Activated T-helper 1 cell treated with anti-CD3 and anti-CD28 coated beads, Interleukin-2, amount 50 U/mL, for 16 hours (primary cell): ENCODE data around the gene TEF.

Experiments used
- DNase-seq, 2 donors: peaks; one replicate each; pipeline ENCODE4 v3.0.0-alpha.2; 2020; ENCODE audit warnings: low read depth in 1 of 2, low spot score in 1 of 2

The TEF gene

DNA sequence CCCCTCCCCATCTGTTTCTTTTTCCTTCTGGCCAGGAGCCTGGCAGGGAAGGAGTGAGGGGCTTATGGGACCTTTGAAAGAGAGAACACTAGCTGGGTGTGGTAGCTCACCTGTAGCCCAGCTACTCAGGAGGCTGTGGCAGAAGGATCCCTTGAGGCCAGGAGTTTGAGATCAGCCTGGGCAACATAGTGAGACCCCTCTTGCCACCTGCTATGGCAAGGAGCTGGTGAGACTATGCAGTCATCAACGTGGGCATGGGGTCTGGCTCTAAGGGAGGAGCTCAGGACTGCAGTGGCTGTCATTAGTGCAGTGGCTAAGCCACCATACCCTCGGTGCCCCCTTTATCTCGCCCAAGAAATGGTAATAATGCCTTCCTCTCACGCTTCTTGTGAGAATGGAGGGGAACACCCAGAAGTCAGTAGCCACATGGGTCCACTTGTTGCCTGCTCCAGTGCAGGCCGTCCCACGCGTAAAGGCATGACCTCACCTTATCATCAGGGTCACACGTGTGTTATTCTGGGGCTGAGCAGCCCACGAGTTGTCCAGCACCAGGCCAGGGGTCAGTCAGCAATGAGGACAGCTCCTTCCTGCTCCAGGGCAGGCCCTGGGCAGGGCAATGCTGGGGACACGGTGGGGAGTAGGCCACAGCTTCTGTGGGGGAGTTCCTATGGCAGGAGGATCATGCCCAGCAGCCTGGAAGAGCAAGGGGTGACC, 27.7 kb upstream of the TEF start:
- DNase-seq, result no peak

DNA sequence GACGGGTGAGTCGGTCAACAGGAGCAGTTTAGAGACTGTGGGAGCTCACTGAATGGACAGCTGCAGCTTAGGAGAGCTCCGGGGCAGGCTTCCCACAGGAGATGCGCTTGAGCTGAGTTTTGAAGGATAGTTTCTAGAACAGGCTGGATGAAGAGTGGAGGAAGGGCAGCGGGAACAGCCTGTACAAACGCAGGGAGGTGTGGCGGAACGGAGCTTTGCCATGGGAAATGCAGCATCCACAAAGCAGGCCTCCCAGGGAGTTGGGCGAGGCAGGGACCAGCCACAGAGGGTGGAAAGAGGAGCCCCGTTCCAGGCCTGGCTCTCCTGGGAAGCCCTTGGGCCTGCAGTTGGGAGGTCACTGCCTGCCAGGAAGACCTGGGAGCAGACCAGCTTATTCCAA, 26.8 kb upstream of the TEF start:
- DNase-seq, result no peak

DNA sequence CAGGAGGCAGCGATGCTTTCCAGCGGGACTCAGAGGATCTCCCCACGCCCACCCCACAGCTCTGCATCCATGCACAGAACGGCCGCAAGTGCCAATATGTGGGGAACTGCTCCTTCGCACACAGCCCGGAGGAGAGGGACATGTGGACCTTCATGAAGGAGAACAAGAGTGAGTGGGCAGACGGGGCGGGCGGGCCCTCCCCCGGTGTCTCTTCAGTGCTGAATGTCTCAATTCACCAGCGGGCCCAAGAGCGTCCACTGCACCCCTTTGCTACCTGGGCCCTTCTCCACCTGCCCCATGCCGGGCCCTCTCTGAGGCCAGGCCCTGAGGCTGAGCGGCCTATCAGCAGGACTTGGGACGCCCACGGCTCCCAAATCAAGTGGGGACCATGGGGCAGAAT, 25.8 kb upstream of the TEF start:
- no peak for DNase-seq

DNA sequence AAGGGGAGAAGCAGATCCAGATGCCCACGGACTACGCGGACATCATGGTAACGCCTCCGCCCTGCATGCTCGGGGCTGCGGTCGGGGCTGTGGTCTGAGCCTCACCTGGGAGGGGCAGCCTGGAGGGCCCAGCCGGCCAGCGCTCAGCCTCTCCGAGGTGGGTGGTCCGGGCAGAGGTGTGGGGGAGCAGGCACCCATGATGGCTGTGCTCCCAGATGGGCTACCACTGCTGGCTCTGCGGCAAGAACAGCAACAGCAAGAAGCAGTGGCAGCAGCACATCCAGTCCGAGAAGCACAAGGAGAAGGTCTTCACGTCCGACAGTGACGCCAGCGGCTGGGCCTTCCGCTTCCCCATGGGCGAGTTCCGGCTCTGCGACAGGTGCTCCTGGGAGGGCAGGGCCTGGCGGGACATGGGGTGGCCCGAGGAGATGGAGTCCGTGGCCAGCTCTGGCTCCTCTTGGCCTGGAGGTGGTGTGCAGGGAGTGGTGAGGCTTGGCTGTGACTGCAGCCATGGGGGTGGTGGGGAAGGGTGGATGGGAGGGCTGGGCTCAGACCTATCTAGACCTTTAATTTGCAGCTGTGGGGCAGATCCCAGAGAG, 25.2 kb upstream of the TEF start:
- no peak for DNase-seq

DNA sequence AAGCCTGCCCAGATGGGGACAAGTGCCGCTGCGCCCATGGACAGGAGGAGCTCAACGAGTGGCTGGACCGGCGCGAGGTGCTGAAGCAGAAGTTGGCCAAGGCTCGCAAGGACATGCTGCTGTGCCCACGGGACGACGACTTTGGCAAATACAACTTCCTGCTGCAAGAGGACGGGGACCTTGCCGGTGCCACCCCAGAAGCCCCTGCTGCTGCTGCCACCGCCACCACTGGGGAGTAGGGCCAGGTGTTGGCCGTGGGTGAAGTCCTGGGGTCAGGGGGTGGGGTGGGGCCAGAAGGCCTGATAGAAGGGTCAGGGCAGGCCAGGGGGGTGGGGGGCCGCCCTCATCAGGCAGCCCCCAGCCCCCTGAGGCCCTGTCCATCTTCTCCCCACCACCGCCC, 24.6 kb upstream of the TEF start:
- DNase-seq, result no peak

DNA sequence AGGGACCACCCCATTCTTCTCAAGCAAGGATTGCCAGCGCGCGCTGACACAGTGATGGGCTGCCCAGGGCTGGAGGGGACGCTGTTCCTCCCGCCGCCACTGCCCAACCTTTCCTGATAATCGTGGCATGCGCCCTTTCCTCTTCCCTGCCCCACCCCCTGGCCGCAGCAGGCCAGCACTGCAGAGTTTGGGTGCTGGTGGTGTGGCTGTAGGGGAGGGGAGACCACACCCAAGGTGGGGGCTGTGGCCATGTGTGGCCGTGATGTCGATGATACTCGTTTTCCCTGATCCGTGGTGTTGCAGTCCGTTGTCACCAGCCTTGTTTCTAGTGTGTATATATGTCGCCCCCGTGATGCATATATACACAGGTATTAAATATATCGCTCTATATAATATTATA, 22.8 kb upstream of the TEF start:
- DNase-seq, result no peak

DNA sequence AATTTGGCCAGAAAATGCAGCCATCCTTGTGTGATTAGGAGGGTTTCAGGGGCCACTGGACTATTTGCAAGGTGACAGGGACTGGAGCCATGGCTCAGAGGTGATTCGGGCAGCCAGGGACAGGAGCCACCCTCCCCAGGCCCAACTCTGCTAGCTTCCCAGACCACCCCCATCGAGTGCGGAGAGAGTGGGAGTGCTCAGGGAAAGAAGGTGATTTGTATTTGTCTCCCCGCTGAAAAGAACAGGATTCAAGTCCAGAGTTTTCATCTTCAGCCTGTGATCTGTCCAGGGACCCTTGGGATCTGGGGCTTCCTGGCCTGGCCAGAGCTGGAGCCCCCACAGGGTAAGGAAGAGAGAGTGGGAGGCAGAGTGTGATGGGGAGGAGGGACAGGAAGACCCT, 22.4 kb upstream of the TEF start:
- no peak for DNase-seq

DNA sequence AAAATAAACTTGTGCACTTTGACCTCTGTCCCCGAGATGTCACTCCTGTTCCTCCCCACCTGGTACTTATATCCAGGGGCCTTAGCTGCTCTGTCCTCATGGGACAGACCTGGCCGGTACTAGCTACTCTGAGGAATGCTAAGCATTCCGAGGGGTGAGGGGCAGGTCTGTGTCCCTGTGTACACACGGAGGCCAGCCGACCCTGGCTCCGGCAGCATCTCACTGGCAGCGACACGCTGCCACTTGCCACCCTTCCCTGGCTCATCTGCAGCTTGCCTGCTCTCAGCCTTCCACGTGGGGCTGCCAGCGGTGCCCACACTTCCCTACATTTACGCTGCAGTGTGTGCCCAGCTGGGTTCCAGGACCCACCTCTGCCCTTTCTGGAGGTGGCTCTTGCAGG, 21.6 kb upstream of the TEF start:
- DNase-seq, result no peak

DNA sequence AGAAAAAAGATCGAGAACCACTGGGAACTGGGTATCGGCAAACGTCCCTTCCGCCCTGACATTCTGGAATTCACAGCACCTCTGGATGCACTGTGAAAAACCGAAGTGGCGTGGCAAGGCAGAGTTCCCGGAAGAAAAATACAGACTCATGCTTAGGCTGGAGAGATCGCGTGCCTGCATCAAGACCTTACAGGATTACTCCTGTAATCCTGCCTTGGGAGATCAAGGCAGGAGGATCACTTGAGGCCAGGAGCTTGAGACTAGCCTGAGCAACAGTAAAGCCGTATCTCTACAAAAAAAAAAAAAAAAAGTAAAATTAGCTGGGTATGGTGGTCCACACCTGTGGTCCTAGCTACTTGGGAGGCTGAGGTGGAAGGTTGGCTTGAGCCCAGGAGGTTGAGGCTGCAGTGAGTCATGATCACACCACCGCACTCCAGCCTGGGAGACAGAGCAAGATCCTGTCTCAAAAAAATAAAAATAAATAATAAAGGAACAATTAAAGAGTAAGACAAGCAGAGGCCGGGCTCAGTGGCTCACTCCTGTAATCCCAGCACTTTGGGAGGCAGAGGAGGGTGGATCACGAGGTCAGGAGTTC, 19.9 kb upstream of the TEF start:
- DNase-seq, result no peak

DNA sequence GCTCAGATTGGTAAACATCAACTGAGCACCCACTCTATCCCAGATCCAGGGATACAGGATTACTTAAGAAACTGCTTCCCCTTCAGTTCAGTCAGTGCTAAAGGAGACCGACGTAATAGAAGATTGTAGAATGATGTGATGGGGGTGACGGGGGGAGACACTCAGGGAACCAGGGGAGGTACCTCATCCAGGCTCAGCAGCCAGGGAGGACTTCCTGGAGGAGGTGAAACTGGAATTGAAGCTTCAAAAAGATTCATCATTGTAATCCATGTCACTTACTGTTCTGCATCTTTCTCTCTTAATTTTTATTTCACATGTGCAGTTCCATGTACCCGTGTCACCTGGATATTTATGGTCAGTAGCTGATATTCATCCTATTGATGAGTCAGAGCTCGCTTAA, 19.1 kb upstream of the TEF start:
- DNase-seq, result no peak

DNA sequence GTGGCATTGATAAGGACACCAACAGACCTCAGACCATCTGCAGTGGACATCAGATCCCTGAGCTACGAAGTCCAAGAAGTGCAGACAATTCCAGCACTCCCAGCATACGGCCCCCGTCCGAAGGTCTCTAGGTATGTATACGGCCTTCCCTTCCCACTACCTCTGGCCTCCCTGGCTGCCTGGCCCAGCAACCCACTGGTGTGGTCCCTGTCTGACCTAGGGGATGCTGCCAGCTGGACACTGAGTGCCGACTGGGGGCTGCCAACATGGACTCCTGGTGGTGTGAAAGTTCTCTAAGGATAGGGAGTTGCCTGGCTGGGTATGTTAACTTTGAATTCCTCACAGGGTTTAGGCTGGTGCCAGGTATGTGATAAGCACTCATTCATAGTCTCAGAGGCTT, 17.5 kb upstream of the TEF start:
- no peak for DNase-seq

DNA sequence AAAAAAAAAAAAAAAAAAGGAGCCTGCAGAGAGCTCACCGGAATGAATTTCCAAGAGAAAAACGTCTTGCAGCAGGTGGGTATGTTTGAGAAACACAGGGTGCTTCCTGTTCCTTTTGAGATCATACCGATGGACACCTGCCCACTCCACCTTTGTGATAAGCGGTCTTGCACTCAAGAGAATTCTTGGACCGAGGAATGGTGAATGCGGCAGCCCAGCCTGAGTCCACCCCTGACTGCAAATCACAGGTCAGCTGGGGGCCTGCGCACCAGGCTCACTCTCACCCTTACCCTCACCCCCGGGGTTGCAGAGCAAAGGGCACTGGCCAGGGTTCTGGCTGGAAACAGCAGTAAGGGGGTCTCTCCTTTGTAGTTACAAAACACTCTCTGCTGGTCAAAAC, 16.8 kb upstream of the TEF start:
- DNase-seq, result no peak

DNA sequence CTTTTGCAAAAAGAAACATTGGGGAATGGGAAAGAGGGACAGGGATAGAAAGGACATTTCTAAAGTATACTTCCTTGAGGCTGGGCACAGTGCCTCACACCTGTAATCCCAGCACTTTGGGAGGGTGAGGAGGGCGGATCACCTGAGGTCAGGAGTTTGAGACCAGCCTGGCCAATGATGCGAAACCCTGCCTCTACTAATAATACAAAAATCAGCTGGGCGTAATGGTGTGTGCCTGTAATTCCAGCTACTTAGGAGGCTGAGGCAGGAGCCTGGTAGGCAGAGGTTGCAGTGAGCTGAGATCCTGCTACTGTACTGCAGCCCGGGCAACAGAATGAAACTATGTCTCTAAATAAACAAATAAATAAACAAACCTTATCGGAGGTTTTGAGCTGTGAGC, 16.3 kb upstream of the TEF start:
- no peak for DNase-seq

DNA sequence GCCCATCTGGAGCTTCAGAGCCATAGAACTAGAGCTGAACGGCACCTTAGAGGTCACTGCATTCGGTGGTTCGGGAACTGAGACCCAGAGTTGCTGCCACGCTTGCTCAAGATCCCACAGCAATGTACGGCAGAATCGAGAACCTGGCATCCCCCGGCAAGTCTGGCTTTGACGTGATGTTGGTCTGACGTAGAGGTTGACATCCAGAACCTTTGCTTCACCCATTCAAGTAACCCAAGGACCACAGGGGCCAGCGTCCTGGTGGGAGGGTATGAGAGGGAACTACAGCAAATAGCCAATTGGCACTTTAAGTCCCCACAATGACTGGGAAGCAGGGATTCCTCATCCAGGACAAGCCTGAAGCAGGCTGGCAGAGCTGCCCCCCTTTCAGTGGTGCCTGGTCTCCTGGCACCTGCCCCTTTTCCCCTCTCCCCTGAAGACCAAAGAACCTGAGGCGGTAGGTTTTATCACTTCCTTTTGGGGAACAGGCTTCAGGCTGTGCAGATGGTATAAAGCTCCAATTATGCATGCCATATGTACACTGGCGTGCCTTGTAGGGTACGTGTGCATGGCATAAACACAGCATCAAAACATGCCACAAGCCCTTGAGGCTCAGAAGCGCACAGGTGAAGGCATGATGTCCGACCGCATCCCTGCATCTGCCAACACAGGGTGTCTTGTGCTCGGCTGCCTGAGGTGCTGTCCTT, 15.3 kb upstream of the TEF start:
- DNase-seq, result no peak

DNA sequence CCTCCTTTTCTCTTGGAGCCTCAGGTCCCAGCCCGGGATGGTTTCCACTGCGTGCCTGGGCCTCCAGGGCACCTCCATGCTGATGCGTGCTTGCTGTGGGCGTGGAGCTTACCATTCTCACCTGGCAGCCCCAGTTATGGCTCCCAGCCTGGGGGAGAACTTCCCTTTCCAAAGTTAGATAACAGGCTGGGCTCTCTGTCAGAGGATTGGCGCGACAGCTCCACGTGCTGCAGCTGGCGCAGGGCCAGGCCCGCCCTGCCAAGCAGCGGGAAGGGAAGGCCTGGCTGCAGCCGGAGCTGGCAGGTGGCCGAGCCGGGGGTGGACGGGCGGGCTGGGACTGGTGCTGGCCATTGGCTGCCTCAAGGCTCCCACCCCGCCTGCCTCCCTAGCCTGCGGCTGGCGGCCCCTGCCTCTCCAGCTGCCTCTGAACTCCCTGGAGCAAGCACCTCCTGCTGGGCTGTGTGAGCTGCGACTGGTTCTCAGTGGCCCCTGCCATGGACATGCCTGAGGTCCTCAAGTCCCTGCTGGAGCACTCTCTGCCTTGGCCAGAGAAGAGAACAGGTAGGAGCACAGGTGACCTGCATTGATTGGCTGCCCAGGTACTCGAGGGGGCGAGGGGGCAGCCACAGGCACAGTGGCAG, 14.6 kb upstream of the TEF start:
- no peak for DNase-seq

DNA sequence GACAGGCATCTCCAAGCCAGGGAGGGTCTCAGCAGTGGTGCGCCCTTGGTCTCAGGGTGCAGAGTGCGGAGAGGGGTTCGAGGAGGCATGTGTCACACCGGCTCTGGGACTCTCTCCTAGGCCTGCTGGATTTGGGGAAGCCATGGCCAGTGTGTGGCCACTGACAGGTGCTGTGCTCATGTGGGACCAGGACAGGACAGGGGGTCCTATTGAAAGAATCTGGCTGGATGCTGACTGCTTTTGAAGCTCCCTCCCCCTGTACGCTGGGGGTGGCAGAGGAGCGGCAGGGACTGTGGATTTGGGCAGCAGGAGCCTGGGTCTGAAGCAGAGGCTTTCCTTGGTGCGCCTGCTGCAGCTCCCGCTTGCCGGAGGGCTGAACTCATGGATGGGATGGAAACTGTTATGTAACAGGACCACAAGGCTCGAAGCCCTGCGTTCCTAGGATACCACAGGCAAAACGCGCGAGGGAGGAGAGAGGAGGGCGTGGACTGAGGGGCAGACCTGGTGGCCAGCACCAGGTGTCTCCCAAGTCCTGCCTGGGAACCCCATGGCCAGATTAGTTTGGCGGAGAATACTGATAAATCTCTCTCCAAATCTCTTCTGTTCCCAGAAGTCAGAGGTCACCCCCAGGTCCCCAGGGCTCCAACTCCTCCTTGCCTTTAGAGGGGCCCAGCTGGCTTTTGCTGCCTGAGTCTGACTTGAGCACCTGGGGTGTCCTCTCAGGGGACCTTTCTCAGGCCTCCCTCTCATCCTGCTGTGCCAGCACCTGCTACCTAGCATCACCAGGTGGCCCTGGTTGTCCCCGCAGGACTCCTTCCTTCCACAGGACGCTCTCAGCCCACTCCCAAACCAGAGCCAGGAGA, 13.8 kb upstream of the TEF start:
- DNase-seq, result no peak

DNA sequence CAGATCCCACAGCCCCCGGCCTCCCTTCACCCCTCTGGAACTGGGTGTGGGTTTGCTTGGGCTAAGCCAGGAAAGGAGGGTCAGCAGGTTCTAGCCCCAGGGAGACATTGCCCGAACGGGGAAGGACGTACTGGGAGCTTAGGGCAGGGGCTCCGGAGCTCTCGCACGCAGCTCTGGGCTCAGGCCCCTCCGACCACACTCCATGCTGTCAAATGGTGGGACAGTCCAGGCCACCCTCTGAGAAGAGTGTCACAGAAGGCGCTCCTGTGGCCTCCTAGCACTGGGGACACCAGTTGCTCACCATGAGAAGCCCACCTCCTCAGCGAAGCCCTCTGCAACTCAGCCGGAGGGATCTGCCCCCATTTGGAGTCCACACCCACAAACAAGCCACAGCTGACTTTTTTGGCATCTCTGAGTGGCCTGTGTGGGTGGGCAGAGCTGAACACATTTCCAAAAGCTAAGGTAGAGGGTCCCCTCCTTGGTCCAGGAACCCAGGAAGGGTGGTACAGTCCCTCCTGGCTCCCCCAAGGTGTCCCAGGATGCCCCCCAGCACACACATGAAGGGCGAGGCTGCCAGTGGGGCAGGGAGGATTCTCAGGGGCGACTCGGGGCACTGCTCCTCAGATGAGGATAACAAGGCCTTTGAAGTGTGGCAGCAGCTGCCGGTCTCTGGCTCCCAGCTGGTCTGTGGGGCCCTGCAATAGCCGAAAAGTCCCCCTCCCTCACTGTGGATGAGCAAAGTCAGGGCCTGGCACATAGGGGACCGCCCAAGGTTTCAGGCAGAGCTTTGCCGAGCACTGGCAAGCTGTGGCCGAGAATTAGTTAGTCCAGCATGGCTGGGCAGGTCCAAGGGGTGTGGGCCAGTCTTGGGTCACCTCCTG, 13.0 kb upstream of the TEF start:
- DNase-seq, result no peak

DNA sequence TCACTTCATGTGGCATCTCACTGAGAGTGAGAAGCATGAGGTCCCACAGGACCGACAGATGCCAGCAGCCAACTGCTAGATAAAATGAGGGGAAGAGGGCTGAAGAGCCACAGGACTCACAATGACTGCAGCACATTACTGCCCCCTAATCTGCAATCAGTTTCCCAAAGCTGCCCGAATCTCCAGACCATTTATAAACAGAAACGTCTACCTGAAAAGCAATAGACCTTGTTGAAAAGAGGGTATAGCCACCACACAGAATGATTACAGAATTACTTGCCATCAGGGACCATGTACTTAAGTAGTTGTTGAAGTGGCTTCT, 12.4 kb upstream of the TEF start:
- DNase-seq, result no peak

DNA sequence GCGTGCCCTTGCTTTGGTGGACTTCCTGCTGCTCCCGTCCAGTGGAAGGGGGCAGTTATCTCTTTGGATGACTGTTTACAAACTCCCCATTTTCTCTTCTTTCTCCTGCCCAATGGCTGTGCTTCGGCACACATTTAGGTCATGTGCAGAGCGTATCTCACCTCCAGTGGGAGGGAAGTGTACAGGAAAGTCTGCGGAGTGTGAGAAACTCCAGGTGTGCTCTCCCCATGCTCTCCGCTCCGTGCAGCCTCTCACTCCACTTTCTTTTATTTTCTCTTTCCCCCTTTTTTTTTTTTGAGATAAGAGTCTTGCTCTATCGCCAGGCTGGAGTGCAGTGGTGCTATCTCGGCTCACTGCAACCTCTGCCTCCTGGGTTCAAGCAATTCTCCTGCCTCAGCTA, 11.9 kb upstream of the TEF start:
- no peak for DNase-seq

DNA sequence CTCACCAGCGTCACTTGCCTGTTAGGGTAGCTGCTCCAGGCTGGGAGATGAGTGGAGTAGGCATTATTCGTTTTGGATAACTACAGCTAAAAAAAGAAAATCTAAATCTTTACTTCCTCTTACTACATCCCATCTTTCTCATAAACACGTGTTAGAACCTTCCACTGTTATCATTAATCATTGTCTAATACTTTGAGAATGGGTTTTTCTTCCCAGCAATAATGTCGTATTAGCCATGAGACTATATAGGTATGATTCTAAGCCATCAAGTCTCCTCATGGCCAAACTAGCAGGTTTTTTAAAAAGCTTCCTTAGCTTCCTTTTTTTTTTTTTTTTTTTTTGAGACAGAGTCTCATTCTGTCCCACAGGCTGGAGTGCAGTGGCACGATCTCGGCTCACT, 3.9 kb upstream of the TEF start:
- no peak for DNase-seq
